ENCODE data around the gene FLT3LG. TPM values are rescaled to one million over a fixed set of nuclear protein-coding genes. Genes with fewer than 3 reads are reported as not detected.

FLT3LG gene
- total and polyA plus RNA-seq, 2 of the 8 experiments (the other 6 are each of a cell fraction or from before 2014, with no cell fraction given) = 1.6 to 3.2 TPM

GRCh38 chr19:49450405-49450804 is 23.6 kb upstream of the FLT3LG start:
- no peak for DNase-seq (ENCODE audit: low read depth in 1 of 2, low spot score in 2 of 2)
- H2AFZ ChIP-seq (ENCODE audit: low read length) = no peak overlapping the region
- TF ChIP-seq YY1 (IDR thresholded peaks at IDR 0.05; ENCODE audit: low read depth, low read length) (no peak), CHD2 (IDR thresholded peaks at IDR 0.05; ENCODE audit: low read length) (no peak), SP2 (IDR thresholded peaks at IDR 0.05; ENCODE audit: low read length) (no peak), NRF1 (IDR thresholded peaks at IDR 0.05; ENCODE audit: low read depth, low read length) (no peak), SP4 (IDR thresholded peaks at IDR 0.05; ENCODE audit: low read length) (no peak), NANOG (IDR thresholded peaks at IDR 0.05; ENCODE audit: insufficient read depth, low read depth, low read length, poor library complexity, severe bottlenecking) (no peak), CTBP2 (IDR thresholded peaks at IDR 0.05; ENCODE audit: borderline replicate concordance, insufficient read depth, insufficient read length, low read length) (no peak), KDM4A (IDR thresholded peaks at IDR 0.05; ENCODE audit: low read depth, low read length, severe bottlenecking) (no peak), RFX5 (IDR thresholded peaks at IDR 0.05; ENCODE audit: borderline replicate concordance, low read depth, low read length) (no peak), RXRA (IDR thresholded peaks at IDR 0.05; ENCODE audit: insufficient read depth, low read depth, low read length) (no peak), CBX5 (IDR thresholded peaks at IDR 0.05; ENCODE audit: low read depth, low read length) (no peak), CBX8 (IDR thresholded peaks at IDR 0.05; ENCODE audit: borderline replicate concordance, low read depth, low read length) (no peak), ATF3 (IDR thresholded peaks at IDR 0.05; ENCODE audit: insufficient read depth, low read depth, low read length) (no peak), POLR2A (IDR thresholded peaks at IDR 0.05; ENCODE audit: control extremely low read depth in 1 of 2, low read depth in 2 of 2, low read length in 2 of 2) (no peak)

More at GRCh38 chr19:49450405-49450804, 23.6 kb upstream of the FLT3LG start:
- Histone ChIP-seq H2AK5ac (ENCODE audit: low read depth, low read length) (no peak overlapping the region), H3K4ac (replicated peaks; ENCODE audit: insufficient read length, low read depth, low read length) (peak overlapping the region; percentile 47), H2BK12ac (ENCODE audit: low read depth, low read length) (no peak overlapping the region), H4K8ac (ENCODE audit: extremely low read depth, insufficient read depth, low read length) (peak overlapping the region; percentile 76; the same call in 1 of the 2 replicates), H3K4me2 (ENCODE audit: insufficient read depth in 1 of 2, low read depth in 2 of 2, low read length in 2 of 2) (peak overlapping the region; percentile 63 to 66), H3K4me3 (ENCODE audit: extremely low read depth in 1 of 4, insufficient read depth in 2 of 4, low read depth in 3 of 4, low read length in 4 of 4) (peak overlapping the region; percentile 18 to 94 (median 55); a peak in 7 of 8 replicates), H2BK15ac (ENCODE audit: low read length) (no peak overlapping the region), H2BK120ac (replicated peaks; ENCODE audit: low read depth, low read length) (no peak overlapping the region), H4K20me1 (replicated peaks in 1 of 2; ENCODE audit: control insufficient read depth in 1 of 2, insufficient read depth in 2 of 2, low read length in 2 of 2) (peaks cover 9 to 15% of the 10 kb centered on the region in 2 experiments), H3K23ac (ENCODE audit: insufficient read length) (no peak overlapping the region), H3K27ac (ENCODE audit: low read depth, low read length) (no peak overlapping the region), H3K9ac (replicated peaks in 1 of 4; ENCODE audit: extremely low read depth in 1 of 4, low read depth in 3 of 4, low read length in 3 of 4) (no peak overlapping the region; a peak in 1 of 7 replicates), H3K18ac (ENCODE audit: extremely low read depth, low read length) (no peak overlapping the region), H3K14ac (ENCODE audit: insufficient read length) (no peak overlapping the region), H3K56ac (replicated peaks; ENCODE audit: insufficient read length, low read depth, low read length) (no peak overlapping the region), H3K79me1 (ENCODE audit: low read depth, low read length) (peaks cover 2% of the 10 kb centered on the region), H3K36me3 (ENCODE audit: control insufficient read depth in 2 of 4, insufficient read depth in 4 of 4, low read length in 3 of 4) (peaks cover 11 to 17% (median 12%) of the 10 kb centered on the region in 4 experiments; a peak in 6 of 8 replicates), H3K79me2 (ENCODE audit: control insufficient read depth in 1 of 2, insufficient read depth in 2 of 2, low read length in 2 of 2) (peaks cover 0 to 23% of the 10 kb centered on the region in 2 experiments; a peak in 2 of 4 replicates), H2BK5ac (ENCODE audit: low read depth, low read length) (0 out of 2 replicates have a peak overlapping the region, but pooled peaks have one; percentile 24), H4K91ac (replicated peaks; ENCODE audit: insufficient read length, low read length) (no peak overlapping the region), H3K23me2 (ENCODE audit: low read depth, low read length) (peaks cover 4% of the 10 kb centered on the region), H3K9me3 (ENCODE audit: insufficient read depth in 2 of 2, low read depth in 1 of 2, low read length in 1 of 2) (no peaks in the 10 kb centered on the region), H3K4me1 (replicated peaks in 1 of 4; ENCODE audit: control insufficient read depth in 3 of 4, insufficient read depth in 4 of 4, low read length in 3 of 4) (peaks cover 0 to 14% (median 10%) of the 10 kb centered on the region in 4 experiments; a peak in 6 of 7 replicates), H3K27me3 (replicated peaks in 1 of 4; ENCODE audit: control insufficient read depth in 3 of 4, extremely low read depth in 1 of 4, insufficient read depth in 3 of 4, low read length in 3 of 4) (no peaks in the 10 kb centered on the region), H2BK20ac (ENCODE audit: low read length) (no peak overlapping the region), H4K5ac (ENCODE audit: insufficient read length, low read depth, low read length) (no peak overlapping the region)
- CTCF ChIA-PET (ENCODE audit: partially characterized antibody) = interaction anchor here (0.7 to 3.7 kb wide), 2 partner anchors 10 to 19 kb away, joined by 3 to 15 read pairs; partner anchors contain the start of gene SLC17A7
- FAIRE-seq = no peak
- POLR2A ChIA-PET (ENCODE audit: partially characterized antibody) = interaction anchor here (0.6 to 4.6 kb wide), 8 partner anchors 9 to 309 kb away, joined by 3 to 29 read pairs (median 4); partner anchors contain the start of genes FLT3LG, RPS11 and TEAD2
- WGBS, 2 experiments (ENCODE audit: extremely low coverage in 1 of 2, insufficient coverage in 1 of 2, insufficient read length in 1 of 2, insufficient replicate concordance in 2 of 2, low coverage in 1 of 2, low lambda C conversion rate in 2 of 2, missing lambda C conversion rate in 1 of 2) = 89% methylated on average over 6 of the region's 7 CpGs; no CpG with 5 or more reads in 1 of the 2 experiments

All from H1 (cell line).